GM21515 (cell line): ENCODE results near the gene GLI3.

ENCODE experiments used
- ATAC-seq: cut with Tn5 transposase; IDR thresholded peaks from one replicate; pipeline ENCODE4 v1.9.1; 2021; ENCODE audit not compliant: unreplicated experiment

GLI3 gene

GRCh38 chr7:42144604-42145003 lies 92.4 kb downstream of the GLI3 start:
- ATAC-seq: no peak

DNA sequence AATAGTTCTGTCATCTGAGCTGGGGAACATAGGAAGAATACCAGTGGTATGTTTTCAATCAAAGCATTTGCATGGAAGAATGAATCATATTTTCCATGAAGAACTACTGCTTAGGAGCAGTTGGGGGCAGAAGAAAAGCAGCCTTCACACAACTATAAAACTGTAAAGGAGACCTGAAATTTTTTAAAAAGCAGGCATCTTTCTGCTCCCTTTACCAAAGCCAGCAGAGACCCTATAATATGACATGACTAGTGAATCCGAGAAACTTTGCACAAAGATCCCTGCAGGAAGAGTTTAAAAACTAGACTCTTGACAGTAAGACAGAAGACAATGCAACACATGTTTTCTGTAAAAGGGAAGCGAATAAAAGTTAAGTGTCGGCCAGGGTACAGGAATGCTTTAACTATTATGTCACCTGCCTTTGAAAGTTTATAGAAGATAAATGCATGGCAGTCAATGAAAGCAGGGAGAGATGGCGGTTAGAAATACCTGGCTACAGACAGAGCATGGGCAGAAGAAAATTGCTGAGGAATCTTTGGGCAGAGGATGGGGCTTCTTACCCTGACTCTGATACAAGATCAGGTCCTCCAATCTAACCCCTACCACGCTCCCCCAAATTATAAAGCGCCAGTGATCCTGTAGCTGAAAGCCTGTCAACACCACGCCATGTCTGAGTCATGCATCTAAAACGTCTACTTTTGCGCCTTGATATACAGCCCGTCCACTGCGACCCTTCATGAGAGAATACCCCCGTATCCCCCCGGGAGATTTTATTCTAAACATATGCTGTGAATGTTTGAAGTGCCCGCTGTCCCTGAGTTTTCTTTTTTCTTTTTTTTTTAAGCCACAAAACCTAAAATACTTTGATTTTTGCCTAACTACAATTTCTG lies 93.1 kb downstream of the GLI3 start:
- no peak for ATAC-seq

- ATAC-seq: no peak
Observed at GRCh38 chr7:42142089-42142488, 94.9 kb downstream of the GLI3 start.

- no peak for ATAC-seq
Observed at GRCh38 chr7:42139751-42140150, 97.3 kb downstream of the GLI3 start.

DNA sequence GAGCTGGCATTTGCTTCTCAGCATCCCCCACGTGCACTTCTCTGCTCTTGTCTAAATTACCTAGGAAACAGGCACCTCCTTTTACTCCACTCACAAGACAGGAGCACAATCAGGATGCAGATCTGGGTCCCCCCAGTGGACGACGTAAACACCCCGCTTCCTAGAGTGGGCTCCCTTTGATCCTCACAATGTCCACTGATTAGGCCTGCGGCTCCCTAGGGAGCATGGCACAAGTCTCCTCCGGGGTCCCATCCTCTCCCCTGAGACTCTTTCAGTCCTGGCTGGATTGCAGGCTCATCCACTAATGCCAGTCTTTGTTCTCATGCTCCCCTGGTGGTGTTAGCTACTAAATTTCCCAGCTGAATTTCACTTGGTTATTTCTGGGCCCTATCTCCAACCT lies 98.3 kb downstream of the GLI3 start:
- ATAC-seq: no peak

DNA sequence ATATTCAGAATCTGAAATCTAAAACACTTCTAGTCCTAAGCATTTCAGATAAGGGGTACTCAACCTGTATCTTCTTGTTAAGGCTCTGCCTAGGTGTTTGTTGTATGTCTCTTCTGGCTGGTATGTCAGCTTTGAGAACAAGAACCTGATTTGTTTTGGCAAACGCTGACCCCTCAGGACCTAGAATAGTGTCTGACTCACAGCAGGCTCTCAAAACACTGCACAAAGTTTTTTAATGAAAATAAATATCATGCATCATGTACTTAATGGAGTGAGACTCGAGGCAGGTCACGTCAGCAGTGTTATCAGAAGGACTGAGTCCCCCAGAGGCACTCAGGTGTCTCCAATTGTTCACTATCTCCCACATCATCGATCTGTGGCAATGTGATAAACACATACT lies 99.1 kb downstream of the GLI3 start:
- no peak for ATAC-seq

DNA sequence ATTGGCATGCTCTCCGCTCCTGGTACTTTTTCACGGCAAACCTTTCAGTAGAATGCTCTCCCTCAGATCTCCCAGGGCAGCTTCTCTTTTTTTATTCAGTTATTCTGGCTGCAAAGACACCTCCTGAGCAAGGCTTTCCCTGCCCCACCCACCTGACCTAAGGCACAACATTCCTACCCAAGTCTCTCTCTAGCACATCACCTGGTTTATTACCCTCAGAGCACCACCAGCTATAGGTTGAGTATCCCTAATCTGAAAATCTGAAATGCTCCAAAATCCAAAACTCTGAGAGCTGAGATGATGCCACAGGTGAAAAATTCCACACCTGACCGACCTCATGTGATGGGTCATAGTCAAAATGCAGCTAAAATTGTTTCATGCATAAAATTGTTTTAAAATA lies 99.6 kb downstream of the GLI3 start:
- ATAC-seq: no peak

GRCh38 chr7:42135728-42136127 lies 101.3 kb downstream of the GLI3 start:
- no peak for ATAC-seq

- ATAC-seq: no peak
Observed at GRCh38 chr7:42134276-42134876, 102.6 kb downstream of the GLI3 start.

DNA sequence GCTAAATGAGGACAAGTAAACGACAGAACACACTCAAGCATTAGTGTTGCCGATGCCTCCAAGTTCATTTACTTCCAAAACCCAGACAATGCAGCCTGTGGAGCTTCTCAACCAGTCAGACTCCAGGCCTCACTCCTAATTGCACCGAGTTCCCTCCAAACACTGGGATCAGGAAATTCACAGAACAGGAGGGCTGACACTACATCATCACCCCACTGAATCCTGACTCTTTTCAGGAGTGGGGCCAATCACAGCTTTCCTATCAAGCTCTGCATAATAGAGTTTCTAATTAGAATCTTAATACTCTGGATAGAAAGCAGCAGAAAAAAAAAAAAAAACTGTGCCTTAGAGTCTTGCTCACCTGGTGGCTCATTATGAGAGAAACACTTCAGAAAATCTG lies 103.7 kb downstream of the GLI3 start:
- no peak for ATAC-seq

GRCh38 chr7:42128703-42129102 lies 108.3 kb downstream of the GLI3 start:
- no peak for ATAC-seq

GRCh38 chr7:42127232-42127622 lies 109.8 kb downstream of the GLI3 start:
- ATAC-seq: no peak

- no peak for ATAC-seq
Observed at GRCh38 chr7:42126475-42127231, 110.4 kb downstream of the GLI3 start.

GRCh38 chr7:42125321-42125720 lies 111.7 kb downstream of the GLI3 start:
- no peak for ATAC-seq

- no peak for ATAC-seq
Observed at GRCh38 chr7:42123716-42124115, 113.3 kb downstream of the GLI3 start.

GRCh38 chr7:42120191-42120590 lies 116.8 kb downstream of the GLI3 start:
- no peak for ATAC-seq

GRCh38 chr7:42117201-42117600 lies 119.8 kb downstream of the GLI3 start:
- ATAC-seq: no peak

DNA sequence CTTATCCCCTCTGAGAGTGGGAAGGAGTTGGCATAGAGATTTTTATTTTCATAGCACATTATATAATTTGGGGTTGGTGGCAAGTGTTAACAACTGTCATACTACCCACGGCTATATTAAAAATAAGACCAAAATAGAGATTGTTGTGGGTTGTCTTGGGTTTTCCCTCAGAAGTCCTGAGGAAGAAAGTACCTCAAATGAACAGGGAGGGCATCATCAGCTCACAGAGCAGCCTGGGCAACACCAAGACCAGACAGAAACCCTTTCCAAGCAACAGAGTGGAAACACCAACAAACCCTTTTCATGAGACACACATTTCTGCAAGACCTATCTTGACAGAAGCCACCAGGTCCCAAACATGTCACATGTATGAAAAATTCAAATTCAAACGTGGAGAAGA lies 121.2 kb downstream of the GLI3 start:
- no peak for ATAC-seq

- no peak for ATAC-seq
Observed at GRCh38 chr7:42110333-42110732, 126.7 kb downstream of the GLI3 start.

GRCh38 chr7:42108803-42109528 lies 128.0 kb downstream of the GLI3 start:
- ATAC-seq: no peak
